Measurements from ENCODE around the gene OAF. TPM values are rescaled to one million over a fixed set of nuclear protein-coding genes. Genes with fewer than 3 reads are reported as not detected.

OAF gene
- total RNA-seq, 1 experiment from 2014 or later: 32.3 TPM

- TF ChIP-seq CTCF (IDR thresholded peaks at IDR 0.05 in 2 of 3, conservative IDR thresholded peaks at IDR 0.05 in 1 of 3; ENCODE audit: borderline replicate concordance in 1 of 3, insufficient read depth in 1 of 3, low read depth in 2 of 3, low read length in 2 of 3) (no peak), SP1 (IDR thresholded peaks at IDR 0.05; ENCODE audit: low read depth) (no peak)
These were observed 16.7 kb upstream of the OAF start (continued) for GRCh38 chr11:120194166-120194565.

DNA sequence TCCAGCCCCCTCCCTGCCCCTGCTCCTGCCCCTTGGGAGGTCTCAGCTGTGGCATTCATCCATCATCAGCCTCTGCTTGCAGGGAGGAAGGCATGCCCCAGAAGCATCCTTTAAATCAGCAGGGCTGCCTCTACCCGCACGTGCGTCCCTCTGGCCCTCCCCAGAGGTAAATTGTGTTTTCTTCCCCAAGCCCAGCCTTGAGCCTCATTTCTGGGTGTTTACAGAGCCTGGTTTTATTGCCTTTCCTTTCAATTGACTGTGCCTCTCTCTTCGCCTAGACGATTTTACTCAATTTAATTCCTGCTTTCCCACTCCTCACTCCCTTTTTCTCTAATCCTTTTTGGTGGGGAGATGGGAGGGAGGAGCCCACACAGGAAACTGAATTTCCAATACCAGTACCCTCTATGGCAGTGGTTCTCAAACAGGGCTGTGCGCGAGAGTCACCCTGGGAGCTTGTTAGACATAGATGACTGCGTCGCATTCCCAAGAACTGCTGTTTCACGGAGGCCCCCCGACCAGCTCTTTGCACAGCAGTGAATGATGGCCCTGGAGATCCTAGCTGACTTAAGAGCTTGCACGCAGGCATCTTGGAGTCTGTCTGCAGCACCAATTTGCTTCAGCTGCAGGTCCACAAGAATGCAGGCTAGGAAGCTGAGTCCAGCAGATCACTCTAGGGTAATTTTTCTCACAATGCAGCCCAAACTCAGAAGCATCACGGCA lies 15.1 kb upstream of the OAF start:
- Histone ChIP-seq H3K27ac (ENCODE audit: low read depth, low read length) (no peak overlapping the region), H3K4me3 (replicated peaks in 1 of 2; ENCODE audit: low read depth in 1 of 2, low read length in 2 of 2) (no peak overlapping the region), H3K9me3 (ENCODE audit: control insufficient read depth in 1 of 2, insufficient read depth in 1 of 2, low read depth in 1 of 2, low read length in 2 of 2) (no peaks in the 10 kb centered on the region), H3K36me3 (ENCODE audit: control insufficient read depth in 1 of 2, insufficient read depth in 2 of 2, low read length in 2 of 2) (no peaks in the 10 kb centered on the region), H4K20me1 (ENCODE audit: insufficient read depth) (no peaks in the 10 kb centered on the region), H3K27me3 (ENCODE audit: insufficient read depth, low read length) (0 out of 2 replicates have a peak, but pooled peaks cover 6% of the 10 kb centered on the region), H3K9ac (ENCODE audit: low read length) (no peak overlapping the region), H3K4me2 (ENCODE audit: low read length) (no peak overlapping the region), H3K4me1 (ENCODE audit: control insufficient read depth in 1 of 2, insufficient read depth in 2 of 2, low read length in 2 of 2) (peaks cover 0 to 7% of the 10 kb centered on the region in 2 experiments; a peak in 1 of 4 replicates), H3K9me2 (ENCODE audit: insufficient read depth) (no peaks in the 10 kb centered on the region), H3K79me2 (ENCODE audit: insufficient read depth, low read length) (no peaks in the 10 kb centered on the region), H2AFZ (ENCODE audit: low read depth, low read length, poor library complexity, severe bottlenecking) (no peak overlapping the region)
- no TSS peak for BruUV-seq (replicated peaks)
- DNase-seq (ENCODE audit: low read depth, low spot score): no peak
- ChIA-PET CTCF (no interaction called here), POLR2A (no interaction called here), RAD21 (ENCODE audit: low non-redundant PET in 1 of 2, low total read pairs in 2 of 2, uncharacterized antibody in 2 of 2, unreplicated experiment in 2 of 2) (no interaction called here)
- no peak for ATAC-seq
- intact Hi-C loops (cut with micrococcal nuclease): no loop called here
- TF ChIP-seq ZBTB33 (IDR thresholded peaks at IDR 0.05; ENCODE audit: extremely low read depth, insufficient replicate concordance, low read length) (no peak), REST (IDR thresholded peaks at IDR 0.05; ENCODE audit: low read depth) (no peak), RAD21 (IDR thresholded peaks at IDR 0.05; ENCODE audit: low read depth) (no peak), CEBPB (IDR thresholded peaks at IDR 0.05; ENCODE audit: low read depth) (no peak), YY1 (IDR thresholded peaks at IDR 0.05; ENCODE audit: extremely low read depth, insufficient replicate concordance, low read depth, low read length) (no peak), ZFX (IDR thresholded peaks at IDR 0.05) (no peak), POLR2A (IDR thresholded peaks at IDR 0.05; ENCODE audit: borderline replicate concordance, extremely low read depth, insufficient read depth, insufficient read length) (no peak), FOSL1 (IDR thresholded peaks at IDR 0.05; ENCODE audit: low read depth) (no peak), TCF7L2 (IDR thresholded peaks at IDR 0.05; ENCODE audit: borderline replicate concordance, extremely low read depth, insufficient read depth, insufficient read length) (no peak), SP1 (IDR thresholded peaks at IDR 0.05; ENCODE audit: low read depth) (no peak)

Data from HCT116 (cell line).